Measurements from ENCODE around the gene WDFY3. TPM values are rescaled to one million over a fixed set of nuclear protein-coding genes. Genes with fewer than 3 reads are reported as not detected.
A peak's percentile ranks its signal among the peaks of the same experiment; 100 is the strongest.

WDFY3 gene
- polyA plus RNA-seq, 1 of the 3 experiments (the other 2 are of a cell fraction) = 13.8 TPM

- peaks cover 21% of the 10 kb centered on the region for H3K79me2 ChIP-seq (ENCODE audit: insufficient read depth)
- no peak overlapping the region for H3K9ac ChIP-seq
- H3K4me2 ChIP-seq = no peak overlapping the region
- TF ChIP-seq ZBTB33 (IDR thresholded peaks at IDR 0.05; ENCODE audit: borderline replicate concordance, low read depth) = no peak
- no peak for TF ChIP-seq SIN3A (IDR thresholded peaks at IDR 0.05; ENCODE audit: borderline replicate concordance, low read depth, low read length)
- no peak for TF ChIP-seq REST (IDR thresholded peaks at IDR 0.05; ENCODE audit: low read depth, low read length)
- no peak for TF ChIP-seq TCF12 (IDR thresholded peaks at IDR 0.05)
- no peak for TF ChIP-seq GATA2 (CRISPR knock-in tag; IDR thresholded peaks at IDR 0.05)
- TF ChIP-seq USF2 (IDR thresholded peaks at IDR 0.05; ENCODE audit: borderline replicate concordance, low read depth, low read length) = no peak
- no peak for TF ChIP-seq FOXM1 (IDR thresholded peaks at IDR 0.05; ENCODE audit: low read depth)
- TF ChIP-seq FOSL2 (IDR thresholded peaks at IDR 0.05; ENCODE audit: borderline replicate concordance, low read depth) = no peak
- no peak for TF ChIP-seq NFIC (IDR thresholded peaks at IDR 0.05; ENCODE audit: borderline replicate concordance)
- TF ChIP-seq EP300 (IDR thresholded peaks at IDR 0.05; ENCODE audit: borderline replicate concordance in 1 of 2, low read depth in 1 of 2, low read length in 1 of 2) = no peak
- no peak for TF ChIP-seq GABPA (IDR thresholded peaks at IDR 0.05; ENCODE audit: low read depth)
- TF ChIP-seq RAD21 (IDR thresholded peaks at IDR 0.05; ENCODE audit: low read length) = no peak
- peak overlapping the region in 1 of 2 experiments; percentile 28; a peak in 1 of 4 replicates for H3K27ac ChIP-seq (ENCODE audit: low read depth in 2 of 2, low read length in 1 of 2)
- no peaks in the 10 kb centered on the region for H3K4me1 ChIP-seq (ENCODE audit: control insufficient read depth in 1 of 2, insufficient read depth in 2 of 2, low read depth in 1 of 2, low read length in 1 of 2)
- H3K36me3 ChIP-seq (replicated peaks in 1 of 2; ENCODE audit: control insufficient read depth in 1 of 2, insufficient read depth in 2 of 2, low read length in 1 of 2) = peaks cover 0 to 11% of the 10 kb centered on the region in 2 experiments
- 100% methylated on average over 1 of the region's 1 CpG for WGBS (ENCODE audit: low lambda C conversion rate)
- no peaks in the 10 kb centered on the region for H3K27me3 ChIP-seq (ENCODE audit: insufficient read depth)
- no peak overlapping the region for H2AFZ ChIP-seq (ENCODE audit: low read depth)
- H4K20me1 ChIP-seq (ENCODE audit: insufficient read depth) = no peaks in the 10 kb centered on the region
- H3F3A ChIP-seq (replicated peaks; ENCODE audit: insufficient read depth) = peaks cover 9% of the 10 kb centered on the region
- no peaks in the 10 kb centered on the region for H3K9me2 ChIP-seq
- POLR2A ChIA-PET = no interaction called here
- no peaks in the 10 kb centered on the region for H3K9me3 ChIP-seq
- no peak for DNase-seq
- CTCF ChIA-PET = no interaction called here
- H3K4me3 ChIP-seq (ENCODE audit: low read depth in 2 of 2, low read length in 1 of 2) = no peak overlapping the region
Measured at GRCh38 chr4:84892950-84893349, 73.5 kb downstream of the WDFY3 start.

Data from SK-N-SH (cell line).